Epithelial cell of prostate (primary cell): Measurements from ENCODE around the gene SRPK2.
A peak's percentile ranks its signal among the peaks of the same experiment; 100 is the strongest.
"Not testable (repeated sequence)": the region's sequence is repeated elsewhere in the genome, so short reads cannot be mapped to it uniquely, and the experiment has no call there.

Source experiments
- DNase-seq: peaks from one replicate; pipeline ENCODE4 v3.0.0-alpha.2; 2011; ENCODE audit warnings: low read depth, low spot score
- H3K27ac ChIP-seq: fragments of 450-650 bp; 2 replicates; pipeline ENCODE4 v1.5.1; 2017; ENCODE audit warnings: mild to moderate bottlenecking

The SRPK2 gene

DNA sequence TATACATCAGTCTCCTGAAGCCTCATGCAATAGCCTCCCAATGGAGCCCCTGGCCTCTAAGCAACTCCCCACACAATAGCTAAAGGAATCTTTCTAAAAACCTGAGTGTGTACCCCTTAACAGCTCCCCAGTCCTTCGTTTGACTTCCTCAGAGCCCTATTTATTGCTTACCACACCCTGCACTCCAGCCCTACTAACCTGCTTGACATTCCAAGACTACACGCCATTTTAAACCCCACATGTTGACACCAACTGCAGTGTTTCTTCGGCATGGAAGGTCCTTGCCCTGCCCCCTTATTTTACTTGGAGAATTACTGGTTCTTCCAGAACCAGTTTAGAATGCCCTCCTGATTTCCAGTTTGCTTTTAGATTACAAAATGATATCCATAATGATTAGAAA lies 10.8 kb downstream of the SRPK2 start:
- H3K27ac ChIP-seq = no peak overlapping the region
- no peak for DNase-seq

DNA sequence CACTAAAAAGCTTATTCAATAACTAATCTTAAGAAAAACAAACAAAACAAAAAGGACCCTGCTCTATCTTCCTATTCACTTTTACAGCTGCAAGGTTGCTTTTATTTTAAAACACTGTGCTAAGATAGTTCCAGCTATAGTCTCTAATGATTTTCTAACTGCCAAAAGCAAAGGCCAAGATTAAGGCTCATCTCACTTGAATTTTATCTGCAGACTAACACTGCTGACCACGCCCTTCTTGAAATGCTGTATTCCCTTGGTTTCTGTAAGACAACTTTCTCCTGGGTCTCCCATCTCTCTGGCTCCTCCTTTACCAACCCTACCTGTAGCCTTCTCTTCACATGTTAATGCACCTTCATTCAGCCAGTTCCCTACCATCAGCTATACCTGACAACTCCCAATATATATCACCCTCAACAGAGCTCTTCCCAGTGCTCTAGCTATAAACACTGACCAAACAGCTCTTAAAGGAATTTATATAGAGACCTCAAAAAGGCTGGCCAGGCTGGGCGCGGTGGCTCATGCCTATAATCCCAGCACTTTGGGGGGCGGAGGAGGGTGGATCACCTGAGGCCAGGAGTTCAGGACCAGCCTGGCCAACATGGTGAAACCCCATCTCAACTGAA lies 11.7 kb downstream of the SRPK2 start:
- DNase-seq = no peak
- no peak overlapping the region for H3K27ac ChIP-seq

DNA sequence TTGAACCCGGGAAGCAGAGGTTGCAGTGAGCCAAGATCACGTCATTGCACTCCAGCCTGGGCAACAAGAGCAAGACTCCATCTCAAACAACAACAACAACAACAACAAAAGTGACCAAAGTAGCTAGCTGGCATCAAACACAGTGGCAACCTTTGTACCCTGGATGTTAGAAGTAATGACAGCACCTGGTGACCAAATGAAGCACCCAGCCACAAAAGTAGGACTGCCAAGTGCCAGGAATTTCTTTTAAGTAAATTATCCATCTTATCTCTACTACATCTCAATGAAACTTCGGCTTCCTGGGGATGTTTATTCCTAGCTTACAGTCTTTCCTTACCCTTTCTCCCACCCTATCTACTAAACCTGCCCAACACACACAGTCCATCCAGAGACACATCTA lies 18.8 kb downstream of the SRPK2 start:
- no peak overlapping the region for H3K27ac ChIP-seq
- no peak for DNase-seq

DNA sequence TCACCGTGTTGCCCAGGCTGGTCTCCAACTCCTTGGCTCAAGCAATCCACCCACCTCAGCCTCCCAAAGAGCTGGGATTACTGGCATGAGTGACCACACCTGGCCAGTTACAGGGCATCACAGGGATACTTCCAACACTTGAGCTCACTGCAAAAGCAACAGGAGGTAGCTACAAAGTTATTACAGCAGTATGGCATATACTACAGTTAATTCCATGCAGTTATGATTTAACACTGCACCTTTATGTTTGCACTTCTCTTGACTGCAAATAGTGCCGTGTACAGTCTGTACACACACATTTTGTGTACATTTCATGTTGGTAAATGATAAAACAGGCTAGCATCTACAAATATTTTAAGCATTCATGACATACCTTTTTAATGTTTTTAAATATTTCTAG lies 21.3 kb downstream of the SRPK2 start:
- H3K27ac ChIP-seq = no peak overlapping the region
- DNase-seq = no peak

DNA sequence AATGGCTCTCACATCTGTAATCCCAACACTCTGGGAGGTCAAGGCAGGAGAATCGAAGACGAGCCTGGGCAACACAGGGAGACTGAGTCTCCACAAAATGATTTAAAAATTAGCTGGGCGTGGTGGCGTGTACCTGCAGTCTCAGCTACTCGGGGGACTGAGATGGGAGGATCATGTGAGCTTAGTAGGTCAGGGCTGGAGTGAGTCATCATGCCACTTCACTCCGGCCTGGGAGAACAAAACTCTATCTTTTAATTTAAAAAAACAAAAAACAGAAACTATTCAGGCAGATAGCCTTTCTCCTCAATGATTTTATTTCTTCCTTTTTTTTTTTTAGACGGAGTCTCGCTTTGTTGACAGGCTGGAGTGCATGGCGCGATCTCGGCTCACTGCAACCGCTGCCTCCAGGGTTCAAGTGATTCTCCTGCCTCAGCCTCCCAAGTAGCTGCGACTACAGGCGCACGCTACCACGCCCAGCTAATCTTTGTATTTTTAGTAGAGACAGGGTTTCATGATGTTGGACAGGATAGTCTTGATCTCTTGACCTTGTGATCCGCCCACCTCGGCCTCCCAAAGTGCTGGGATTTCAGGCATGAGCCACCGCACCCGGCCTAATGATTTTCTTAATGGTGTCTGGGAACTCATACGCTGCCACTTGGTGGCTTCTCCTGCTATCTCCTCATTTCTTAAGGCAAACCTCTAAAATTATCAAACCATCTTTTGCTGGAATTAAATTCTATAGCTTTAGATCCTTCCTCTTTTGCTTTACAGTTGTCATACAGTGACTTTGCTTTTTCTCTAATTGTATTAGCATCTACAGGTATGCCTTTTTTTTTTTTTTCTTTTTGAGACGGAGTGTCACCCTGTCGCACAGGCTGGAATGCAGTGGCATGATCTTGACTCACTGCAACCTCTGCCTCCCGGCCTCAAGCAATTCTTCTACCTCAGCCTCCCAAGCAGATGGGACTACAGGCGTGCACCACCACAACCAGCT lies 22.9 kb downstream of the SRPK2 start:
- H3K27ac ChIP-seq = no peak overlapping the region
- DNase-seq = no peak

DNA sequence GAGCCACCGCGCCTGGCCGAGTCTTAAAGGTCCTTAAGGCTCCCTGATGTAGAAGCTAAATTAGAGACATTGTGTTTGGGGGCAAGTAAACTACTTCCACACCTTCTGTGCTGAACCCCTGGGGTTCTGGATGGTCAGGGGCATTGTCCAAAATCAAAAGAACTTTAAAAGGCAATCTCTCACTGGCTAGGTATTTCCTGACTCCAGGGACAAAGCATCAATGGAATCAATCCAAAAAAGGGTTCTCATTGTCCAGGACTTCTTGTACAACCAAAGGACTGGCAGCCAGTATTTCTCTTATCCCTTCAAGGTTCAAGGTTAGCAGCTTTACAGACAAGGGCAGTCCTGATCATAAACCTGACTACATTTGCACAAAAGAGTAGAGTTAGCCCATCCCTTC lies 24.0 kb downstream of the SRPK2 start:
- no peak for DNase-seq
- H3K27ac ChIP-seq = no peak overlapping the region

DNA sequence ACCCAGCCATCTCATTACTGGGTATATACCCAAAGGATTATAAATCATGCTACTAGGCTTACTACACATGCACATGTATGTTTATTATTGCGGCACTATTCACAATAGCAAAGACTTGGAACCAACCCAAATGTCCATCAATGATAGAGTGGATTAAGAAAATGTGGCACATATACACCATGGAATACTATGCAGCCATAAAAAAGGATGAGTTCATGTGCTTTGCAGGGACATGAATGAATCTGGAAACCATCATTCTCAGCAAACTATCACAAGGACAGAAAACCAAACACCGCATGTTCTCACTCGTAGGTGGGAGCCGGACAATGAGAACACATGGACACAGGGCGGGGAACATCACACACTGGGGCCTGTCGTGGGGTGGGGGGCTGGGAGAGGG lies 25.1 kb downstream of the SRPK2 start:
- not testable (repeated sequence) for H3K27ac ChIP-seq, DNase-seq

DNA sequence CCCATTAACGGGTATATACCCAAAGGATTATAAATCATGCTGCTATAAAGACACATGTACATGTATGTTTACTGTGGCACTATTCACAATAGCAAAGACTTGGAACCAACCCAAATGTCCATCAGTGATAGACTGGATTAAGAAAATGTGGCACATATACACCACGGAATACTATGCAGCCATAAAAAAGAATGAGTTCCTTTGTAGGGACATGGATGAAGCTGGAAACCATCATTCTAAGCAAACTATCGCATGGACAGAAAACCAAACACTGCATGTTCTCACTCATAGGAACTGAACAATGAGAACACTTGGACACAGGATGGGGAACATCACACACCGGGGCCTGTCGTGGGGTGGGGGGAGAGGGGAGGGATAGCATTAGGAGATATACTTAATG lies 26.0 kb downstream of the SRPK2 start:
- H3K27ac ChIP-seq, DNase-seq: not testable (repeated sequence)

DNA sequence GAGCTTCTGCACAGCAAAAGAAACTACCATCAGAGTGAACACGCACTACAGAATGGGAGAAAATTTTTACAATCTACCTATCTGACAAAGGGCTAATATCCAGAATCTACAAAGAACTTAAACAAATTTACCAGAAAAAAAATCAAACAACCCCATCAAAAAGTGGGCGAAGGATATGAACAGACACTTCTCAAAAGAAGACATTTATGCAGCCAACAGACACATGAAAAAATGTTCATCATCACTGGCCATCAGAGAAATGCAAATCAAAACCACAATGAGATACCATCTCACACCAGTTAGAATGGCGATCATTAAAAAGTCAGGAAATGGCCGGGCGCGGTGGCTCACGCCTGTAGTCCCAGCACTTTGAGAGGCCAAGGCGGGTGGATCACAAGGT lies 26.7 kb downstream of the SRPK2 start:
- not testable (repeated sequence) for H3K27ac ChIP-seq, DNase-seq

DNA sequence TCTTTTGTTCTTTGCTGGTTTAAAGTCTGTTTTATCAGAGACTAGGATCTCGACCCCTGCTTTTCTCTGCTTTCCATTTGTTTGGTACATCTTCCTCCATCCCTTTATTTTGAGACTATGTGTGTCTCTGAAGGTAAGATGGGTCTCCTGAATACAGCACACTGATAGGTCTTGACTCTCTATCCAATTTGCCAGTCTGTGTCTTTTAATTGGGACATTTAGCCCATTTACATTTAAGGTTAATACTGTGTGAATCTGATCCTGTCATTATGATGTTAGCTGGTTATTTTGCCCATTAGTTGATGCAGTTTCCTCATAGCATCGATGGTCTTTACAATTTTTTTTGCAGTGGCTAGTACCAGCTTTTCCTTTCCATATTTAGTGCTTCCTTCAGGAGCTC lies 28.6 kb downstream of the SRPK2 start:
- not testable (repeated sequence) for DNase-seq, H3K27ac ChIP-seq

DNA sequence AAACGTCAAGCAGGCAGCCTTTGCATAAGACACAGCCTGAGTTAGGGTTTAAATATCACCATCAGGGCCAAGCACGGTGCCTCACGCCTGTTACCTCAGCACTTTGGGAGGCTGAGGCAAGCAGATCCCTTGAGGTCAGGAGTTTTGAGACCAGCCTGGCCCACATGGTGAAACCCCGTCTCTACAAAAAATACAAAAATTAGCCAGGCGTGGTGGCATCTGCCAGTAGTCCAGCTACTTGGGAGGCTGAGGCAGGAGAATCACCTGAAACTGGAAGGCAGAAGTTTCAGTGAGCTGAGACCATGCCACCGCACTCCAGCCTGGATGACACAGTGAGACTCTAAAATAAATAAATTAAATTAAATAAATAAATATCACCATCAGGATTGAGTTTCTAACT lies 33.0 kb downstream of the SRPK2 start:
- no peak overlapping the region for H3K27ac ChIP-seq
- DNase-seq = no peak

DNA sequence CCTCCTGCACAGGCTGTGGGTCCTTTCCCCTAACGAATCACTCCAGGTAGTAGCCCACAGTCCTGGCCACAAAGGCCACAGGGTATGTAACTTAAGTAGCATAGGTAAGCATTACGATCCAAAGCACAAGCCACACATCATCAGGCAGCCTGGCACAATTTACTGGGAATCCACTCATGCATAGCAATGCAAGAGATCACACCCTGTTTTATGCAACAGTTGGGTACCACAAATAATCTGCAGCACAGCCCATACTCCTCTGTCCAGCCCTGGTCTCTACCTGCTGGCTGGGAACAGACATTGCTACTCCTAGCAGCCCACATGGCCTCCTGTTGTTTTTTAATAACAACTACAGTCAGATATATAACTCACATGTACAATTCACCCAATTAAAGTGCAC lies 34.3 kb downstream of the SRPK2 start:
- no peak overlapping the region for H3K27ac ChIP-seq
- no peak for DNase-seq

DNA sequence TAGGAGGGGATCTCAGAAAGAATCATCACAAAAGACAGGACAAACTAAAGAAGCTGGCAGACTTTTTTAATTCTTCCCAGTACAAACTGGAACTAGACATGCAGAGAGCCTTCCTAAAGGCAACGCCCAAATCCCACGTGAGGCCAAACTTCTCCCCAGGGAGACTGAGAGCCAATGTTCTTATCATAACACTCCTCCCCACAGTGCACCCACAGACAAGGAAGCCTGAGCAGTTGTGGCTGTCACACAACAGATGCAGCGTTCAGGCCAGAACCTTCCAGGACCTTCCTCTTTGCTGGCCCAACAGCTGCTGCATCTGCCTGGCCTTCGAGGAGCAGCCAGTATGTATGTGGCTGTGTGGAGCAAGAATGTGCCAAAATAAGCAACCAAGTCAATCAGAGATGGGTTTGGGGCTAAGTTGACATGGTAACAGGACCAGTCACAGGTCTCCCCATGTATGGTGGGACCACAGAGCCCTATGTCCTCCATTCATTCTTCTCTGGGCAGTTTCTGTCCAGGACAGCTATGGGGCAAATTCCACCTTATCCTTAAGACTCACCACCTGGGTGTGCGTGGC lies 34.9 kb downstream of the SRPK2 start:
- peak overlapping the region; percentile 69 for H3K27ac ChIP-seq
- no peak for DNase-seq

DNA sequence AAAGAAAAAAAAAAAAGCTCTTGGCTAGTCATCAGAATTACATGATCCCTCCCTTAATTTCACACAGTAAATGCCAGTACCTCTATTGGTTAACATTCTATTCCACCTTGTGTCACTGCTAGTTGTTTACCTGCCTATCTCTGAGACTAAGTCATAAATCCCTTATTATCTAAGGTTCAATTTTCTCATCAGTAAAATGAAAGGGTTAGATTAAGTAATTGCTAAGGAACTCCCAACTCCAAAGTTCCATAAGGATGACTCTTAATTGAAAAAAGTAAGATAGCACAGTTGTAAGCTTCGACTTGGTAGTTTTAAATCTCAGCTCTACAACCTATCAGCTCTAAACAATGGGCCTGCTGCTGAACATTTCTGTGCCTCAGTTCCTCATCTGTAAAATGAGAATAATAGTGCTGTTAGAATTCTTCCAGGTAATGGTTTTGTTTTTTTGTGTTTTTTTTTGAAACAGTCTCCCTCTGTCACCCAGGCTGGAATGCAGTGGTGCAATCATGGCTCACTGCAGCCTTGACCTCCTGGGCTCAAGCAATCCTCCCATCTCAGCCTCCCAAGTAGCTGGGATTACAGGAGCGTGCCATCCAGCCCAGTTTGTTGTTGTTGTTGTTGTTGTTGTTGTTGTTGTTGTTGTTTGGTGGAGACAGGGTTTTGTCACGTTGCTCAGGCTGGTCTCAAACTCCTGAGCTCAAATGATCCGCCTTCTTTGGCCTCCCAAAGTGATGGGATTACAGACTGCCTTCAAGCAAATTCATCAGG lies 35.6 kb downstream of the SRPK2 start:
- H3K27ac ChIP-seq = peak overlapping the region; percentile 69
- no peak for DNase-seq

DNA sequence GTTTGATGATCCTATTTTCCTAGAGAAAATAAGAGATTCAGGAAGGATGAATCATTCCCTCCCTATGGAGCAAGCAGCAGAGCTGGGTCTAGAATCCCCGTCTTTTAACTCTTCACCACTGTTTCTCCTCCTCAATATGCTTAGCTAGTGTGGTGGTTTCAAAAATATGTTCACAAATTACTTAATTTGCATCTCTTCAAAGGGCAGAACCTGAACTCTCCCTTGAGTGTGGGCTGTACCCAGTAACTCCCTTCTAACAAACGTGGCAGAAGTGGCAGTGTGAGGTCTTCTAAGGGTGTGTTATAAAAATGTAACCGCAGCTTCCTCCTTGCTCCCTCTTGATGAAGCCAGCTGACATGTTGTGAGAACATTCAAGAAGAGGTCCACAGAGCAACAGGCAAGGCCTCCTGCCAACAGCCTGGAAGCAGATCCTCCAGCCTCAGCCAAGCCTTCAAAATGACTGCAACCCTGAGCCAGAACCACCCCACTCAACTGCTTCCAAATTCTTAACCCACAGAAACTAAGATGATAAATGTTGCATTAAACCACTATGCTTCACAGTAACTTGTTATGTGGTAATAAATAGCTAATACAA lies 36.6 kb downstream of the SRPK2 start:
- peak overlapping the region; percentile 69 for H3K27ac ChIP-seq
- peak; percentile 24 for DNase-seq

DNA sequence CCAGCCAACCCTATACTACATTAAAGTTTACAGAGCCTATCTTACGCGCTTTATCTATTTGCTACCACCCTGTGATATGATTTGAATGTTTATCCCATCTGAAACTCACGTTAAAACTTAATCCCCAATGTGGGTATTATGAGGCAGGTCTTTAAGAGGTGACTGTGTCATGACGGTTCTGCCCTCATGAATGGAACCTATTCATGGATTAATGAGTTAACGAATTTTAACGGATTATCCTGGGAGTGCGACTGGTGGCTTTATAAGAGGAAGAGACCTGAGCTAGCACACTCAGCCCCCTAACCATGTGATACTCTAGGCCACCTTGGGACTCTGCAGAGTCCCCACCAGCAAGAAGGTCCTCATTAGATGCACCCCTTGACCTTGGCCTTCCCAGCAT lies 37.8 kb downstream of the SRPK2 start:
- no peak for DNase-seq
- H3K27ac ChIP-seq = no peak overlapping the region

DNA sequence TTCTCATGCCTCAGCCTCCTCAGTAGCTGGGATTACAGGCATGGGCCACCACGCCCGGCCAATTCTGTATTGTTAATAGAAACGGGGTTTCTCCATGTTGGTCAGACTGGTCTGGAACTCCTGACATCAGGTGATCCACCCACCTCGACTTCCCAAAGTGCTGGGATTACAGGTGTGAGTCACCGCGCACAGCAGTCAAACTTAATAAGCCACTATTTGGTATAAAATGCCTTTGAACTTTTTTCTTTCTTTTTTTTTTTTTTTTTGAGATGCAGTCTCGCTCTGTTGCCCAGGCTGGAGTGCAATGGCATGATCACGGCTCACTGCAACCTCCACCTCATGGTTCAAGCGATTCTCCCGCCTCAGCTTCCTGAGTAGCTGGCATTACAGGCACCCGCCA lies 40.5 kb downstream of the SRPK2 start:
- H3K27ac ChIP-seq, DNase-seq: not testable (repeated sequence)

DNA sequence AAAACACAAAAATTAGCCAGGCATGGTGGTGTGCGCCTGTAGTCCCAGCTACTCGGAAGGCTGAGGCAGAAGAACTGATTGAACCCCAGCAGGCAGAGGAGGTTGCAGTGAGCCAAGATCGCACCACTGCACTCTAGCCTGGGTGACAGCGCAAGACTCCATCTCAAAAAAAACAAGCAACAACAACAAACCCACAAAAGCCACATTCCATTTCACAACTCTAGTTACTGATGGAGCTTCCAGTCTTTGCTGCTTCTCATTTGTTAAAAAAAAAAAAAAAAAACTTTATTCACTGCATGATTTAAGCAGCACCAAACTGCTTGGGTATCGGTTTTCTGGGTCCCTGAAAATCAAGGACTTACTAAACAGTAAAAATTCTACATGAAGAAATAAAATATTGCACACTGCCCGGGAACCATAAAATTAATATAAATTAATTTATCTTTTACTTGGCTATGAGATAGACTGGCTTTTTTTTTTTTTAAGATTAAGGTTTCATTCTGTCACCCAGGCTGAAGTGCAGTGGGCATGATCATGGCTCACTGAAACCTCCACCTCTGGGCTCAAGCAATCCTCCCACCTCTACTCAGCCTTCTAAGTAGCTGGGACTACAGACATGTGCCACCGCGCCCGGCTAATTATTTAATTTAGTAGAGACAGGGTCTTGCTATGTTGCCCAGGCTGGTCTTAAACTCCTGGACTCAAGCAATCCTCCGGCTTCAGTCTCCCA lies 42.0 kb downstream of the SRPK2 start:
- no peak for DNase-seq
- H3K27ac ChIP-seq = no peak overlapping the region

DNA sequence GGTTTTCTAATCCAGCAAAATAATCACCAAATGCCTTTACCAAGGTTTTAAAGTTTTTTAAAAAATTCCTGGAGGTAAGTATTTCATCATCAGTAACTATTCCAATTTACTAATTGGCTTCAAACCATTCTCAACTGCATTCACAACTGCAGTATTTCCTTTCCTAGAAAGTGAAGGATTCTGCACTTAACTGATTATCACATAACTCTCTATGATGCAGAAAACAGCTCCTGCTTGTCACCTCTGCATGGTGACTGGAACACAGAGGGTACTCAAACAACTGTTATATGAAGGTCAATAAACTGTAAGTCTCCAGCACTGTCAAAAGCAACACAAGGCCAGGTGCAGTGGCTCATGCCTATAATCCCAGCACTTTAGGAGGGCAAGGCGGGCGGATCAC lies 42.6 kb downstream of the SRPK2 start:
- no peak overlapping the region for H3K27ac ChIP-seq
- DNase-seq = no peak

DNA sequence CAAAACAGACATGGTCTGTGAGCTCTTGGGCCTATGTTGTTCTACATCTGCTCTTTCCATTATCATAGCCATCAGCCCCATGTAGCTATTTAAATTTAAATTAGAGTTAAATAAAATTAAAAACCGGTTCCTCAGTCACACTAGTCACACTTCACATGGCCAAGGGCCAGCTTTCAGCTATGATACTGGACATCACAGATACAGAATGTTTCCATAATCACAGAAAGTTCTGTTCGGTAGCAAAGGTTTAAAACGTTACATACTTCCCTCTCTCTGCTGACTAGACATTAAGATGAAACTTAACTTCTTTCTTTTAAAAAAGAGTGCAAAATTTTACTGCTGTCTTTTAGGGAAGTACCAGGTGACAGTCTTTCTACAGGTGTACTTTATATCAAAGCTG lies 43.0 kb downstream of the SRPK2 start:
- no peak for DNase-seq

More for the DNA sequence above, 43.0 kb downstream of the SRPK2 start:
- no peak overlapping the region for H3K27ac ChIP-seq
